T-cell (primary cell): ENCODE data around the gene EIF3I. TPM values are rescaled to one million over a fixed set of nuclear protein-coding genes. Genes with fewer than 3 reads are reported as not detected.

Experiments
- ATAC-seq, 4 experiments: fragments of 200-7000 bp in 3 of 4; fragments of 150-1000 bp in 1 of 4; cut with Tn5 transposase; replicated peaks in 1 of 4; 1 replicate in 3 of 4; 2 replicates in 1 of 4; pipeline ENCODE4 v1.10.0; 2021; ENCODE audit warnings: moderate library complexity in 3 of 4, mild to moderate bottlenecking in 2 of 4, moderate number of reproducible peaks in 1 of 4
- CTCF ChIA-PET, 2 donors: fragments of 300-600 bp; sonication (Branson Sonifier 250); formaldehyde crosslinking; loops; one replicate each; lab custom pipeline; 2022; ENCODE audit warnings: antibody characterized with exemption in 2 of 2; lab: Charles Lee
- POLR2A ChIA-PET, 2 donors: fragments of 300-600 bp; sonication (Branson Sonifier 250); formaldehyde crosslinking; loops; one replicate each; lab custom pipeline; 2022; ENCODE audit warnings: antibody characterized with exemption in 2 of 2; lab: Charles Lee
- DNase-seq, 35 experiments: peaks; one replicate each; pipeline versions ENCODE4 v3.0.0 to v3.0.0-alpha.2; 2013 to 2023
- H3K27ac ChIP-seq: one replicate; pipeline ENCODE4 v1.5.1; 2013; ENCODE audit warnings: low read length
- H3K27me3 ChIP-seq, 2 experiments: replicated peaks in 1 of 2; 1 replicate in 1 of 2; 2 replicates in 1 of 2; pipeline versions ENCODE4 v1.6.1 to v1.7.0; 2013; ENCODE audit warnings: low read length in 1 of 2, mixed read lengths in 1 of 2; ENCODE audit not compliant: control insufficient read depth in 2 of 2, insufficient read depth in 2 of 2; ENCODE audit errors: extremely low read depth in 1 of 2
- H3K36me3 ChIP-seq, 2 donors: 1 replicate in 1 of 2; 2 replicates in 1 of 2; pipeline versions ENCODE4 v1.6.1 to v1.7.0; 2013; ENCODE audit warnings: low read length in 1 of 2; ENCODE audit not compliant: control insufficient read depth in 2 of 2, insufficient read depth in 1 of 2; ENCODE audit errors: extremely low read depth in 1 of 2
- H3K4me1 ChIP-seq, 2 experiments: 1 replicate in 1 of 2; 2 replicates in 1 of 2; pipeline versions ENCODE4 v1.6.1 to v1.7.0; 2013; ENCODE audit warnings: low read length in 2 of 2, mixed read lengths in 1 of 2; ENCODE audit not compliant: insufficient read depth in 2 of 2, control insufficient read depth in 1 of 2; ENCODE audit errors: extremely low read depth in 1 of 2
- H3K4me3 ChIP-seq, 2 donors: 1 replicate in 1 of 2; 2 replicates in 1 of 2; pipeline versions ENCODE4 v1.5.1 to v1.7.0; 2013; ENCODE audit warnings: mild to moderate bottlenecking in 2 of 2, low read length in 1 of 2, moderate library complexity in 1 of 2; ENCODE audit not compliant: control insufficient read depth in 1 of 2; ENCODE audit errors: extremely low read depth in 1 of 2
- H3K9me3 ChIP-seq: 2 replicates; pipeline ENCODE4 v1.7.0; 2013
- H3K27ac Mint-ChIP-seq, 2 donors: one replicate each; pipeline ENCODE4 v1.8.0; 2020 to 2021; ENCODE audit warnings: mild to moderate bottlenecking in 2 of 2, mixed read lengths in 2 of 2
- H3K27me3 Mint-ChIP-seq, 2 donors: one replicate each; pipeline ENCODE4 v1.8.0; 2021 to 2022; ENCODE audit warnings: mixed read lengths in 2 of 2
- H3K36me3 Mint-ChIP-seq: one replicate; pipeline ENCODE4 v1.8.0; 2021; ENCODE audit warnings: mixed read lengths
- H3K4me1 Mint-ChIP-seq, 3 donors: one replicate each; pipeline ENCODE4 v1.8.0; 2020 to 2022; ENCODE audit warnings: mixed read lengths in 3 of 3, mild to moderate bottlenecking in 1 of 3
- H3K4me3 Mint-ChIP-seq, 3 donors: one replicate each; pipeline ENCODE4 v1.8.0; 2020 to 2022; ENCODE audit warnings: mild to moderate bottlenecking in 3 of 3, mixed read lengths in 3 of 3, moderate library complexity in 3 of 3
- H3K9me3 Mint-ChIP-seq, 3 donors: one replicate each; pipeline ENCODE4 v1.8.0; 2020 to 2022; ENCODE audit warnings: mixed read lengths in 3 of 3
- WGBS: methylation state at CpG from one replicate; pipeline ENCODE4 v1.1.5; 2013; ENCODE audit warnings: missing lambda C conversion rate; ENCODE audit not compliant: insufficient coverage; 5-methylcytosine and 5-hydroxymethylcytosine counted together
- total RNA-seq, 35 experiments: library from RNA in 6 of 35; stranded (reverse) in 6 of 35; fragments of 120-200 nt in 1 of 35; gene quantifications; one replicate each; pipeline versions ENCODE4 v1.2.1 to v1.2.4 and lab custom pipeline; 2013 to 2026

The EIF3I gene
- total RNA-seq, 5 donors from 2014 or later (not counting 1 experiment from before 2014, with no cell fraction given) = 94.9 to 117 (median 98.4) TPM

GRCh38 chr1:32186491-32186890 lies 35.7 kb upstream of the EIF3I start:
- peaks cover 2 to 17% of the 10 kb centered on the region in 2 experiments for H3K4me1 ChIP-seq
- ChIA-PET CTCF (interaction anchor here in 1 of 2 donors (0.6 kb wide), 1 partner anchor 119 kb away, joined by 3 read pairs; no protein-coding TSS in a partner anchor), POLR2A (interaction anchor here in 1 of 2 donors (0.7 kb wide), 1 partner anchor 125 kb away, joined by 4 read pairs; no protein-coding TSS in a partner anchor)
- no peak overlapping the region for H3K4me3 Mint-ChIP-seq
- H3K36me3 ChIP-seq = peaks cover 25 to 76% of the 10 kb centered on the region in 2 donors
- DNase-seq (no peak), ATAC-seq (no peak)
- H3K4me1 Mint-ChIP-seq = peaks cover 32 to 37% (median 35%) of the 10 kb centered on the region in 3 donors
- H3K36me3 Mint-ChIP-seq = peaks cover 64% of the 10 kb centered on the region
- H3K4me3 ChIP-seq = no peak overlapping the region
- no peak overlapping the region for H3K27ac ChIP-seq
- H3K9me3 ChIP-seq = no peaks in the 10 kb centered on the region
- no CpG with 5 or more reads among the region's 2 CpGs for WGBS
- H3K9me3 Mint-ChIP-seq = no peaks in the 10 kb centered on the region
- H3K27me3 ChIP-seq = no peaks in the 10 kb centered on the region
- H3K27ac Mint-ChIP-seq = no peak overlapping the region
- H3K27me3 Mint-ChIP-seq = no peaks in the 10 kb centered on the region

GRCh38 chr1:32187850-32188249 lies 34.4 kb upstream of the EIF3I start:
- Histone ChIP-seq H3K27me3 (no peaks in the 10 kb centered on the region), H3K4me1 (peaks cover 0 to 6% of the 10 kb centered on the region in 2 experiments), H3K4me3 (no peak overlapping the region), H3K36me3 (peaks cover 33 to 85% of the 10 kb centered on the region in 2 donors), H3K27ac (no peak overlapping the region), H3K9me3 (no peaks in the 10 kb centered on the region)
- POLR2A ChIA-PET = interaction anchor here in 1 of 2 donors (0.6 kb wide), 1 partner anchor 34 kb away, joined by 3 read pairs; no protein-coding TSS in a partner anchor
- H3K9me3 Mint-ChIP-seq = no peaks in the 10 kb centered on the region
- H3K4me1 Mint-ChIP-seq = peaks cover 23 to 25% (median 24%) of the 10 kb centered on the region in 3 donors
- CTCF ChIA-PET = no interaction called here
- H3K4me3 Mint-ChIP-seq = no peak overlapping the region
- 100% methylated on average over 8 of the region's 9 CpGs for WGBS
- peaks cover 68% of the 10 kb centered on the region for H3K36me3 Mint-ChIP-seq
- no peak for DNase-seq
- no peak for ATAC-seq
- H3K27ac Mint-ChIP-seq = no peak overlapping the region
- H3K27me3 Mint-ChIP-seq = no peaks in the 10 kb centered on the region

GRCh38 chr1:32192220-32192948 lies 29.8 kb upstream of the EIF3I start:
- ChIA-PET POLR2A (no interaction called here), CTCF (interaction anchor here in 1 of 2 donors (0.5 kb wide), 1 partner anchor 1267 kb away, joined by 3 read pairs; no protein-coding TSS in a partner anchor)
- H3K27ac ChIP-seq = no peak overlapping the region
- Mint-ChIP-seq H3K4me3 (no peak overlapping the region), H3K27me3 (no peaks in the 10 kb centered on the region), H3K27ac (no peak overlapping the region), H3K9me3 (no peaks in the 10 kb centered on the region), H3K4me1 (peaks cover 36 to 39% (median 37%) of the 10 kb centered on the region in 3 donors), H3K36me3 (peaks cover 69% of the 10 kb centered on the region)
- ATAC-seq = no peak
- H3K36me3 ChIP-seq = peaks cover 37 to 85% of the 10 kb centered on the region in 2 donors
- no peak for DNase-seq
- H3K27me3 ChIP-seq = no peaks in the 10 kb centered on the region
- H3K4me3 ChIP-seq = no peak overlapping the region
- WGBS = 100% methylated on average over 5 of the region's 8 CpGs
- H3K4me1 ChIP-seq = peaks cover 13 to 29% of the 10 kb centered on the region in 2 experiments
- H3K9me3 ChIP-seq = no peaks in the 10 kb centered on the region

- H3K4me1 Mint-ChIP-seq = peaks cover 43 to 53% (median 50%) of the 10 kb centered on the region in 3 donors
- ChIA-PET POLR2A (no interaction called here), CTCF (interaction anchor here (0.5 to 0.6 kb wide), 2 partner anchors 45 to 63 kb away, joined by 3 to 10 read pairs; no protein-coding TSS in a partner anchor)
- no peaks in the 10 kb centered on the region for H3K9me3 Mint-ChIP-seq
- Histone ChIP-seq H3K27ac (no peak overlapping the region), H3K4me1 (peaks cover 19 to 41% of the 10 kb centered on the region in 2 experiments), H3K27me3 (no peaks in the 10 kb centered on the region), H3K9me3 (no peaks in the 10 kb centered on the region), H3K36me3 (peaks cover 29 to 61% of the 10 kb centered on the region in 2 donors), H3K4me3 (no peak overlapping the region)
- H3K27ac Mint-ChIP-seq = no peak overlapping the region
- H3K36me3 Mint-ChIP-seq = peaks cover 51% of the 10 kb centered on the region
- no peak overlapping the region for H3K4me3 Mint-ChIP-seq
- DNase-seq (no peak), ATAC-seq (no peak)
- no peaks in the 10 kb centered on the region for H3K27me3 Mint-ChIP-seq
- 93% methylated on average over 4 of the region's 6 CpGs for WGBS
Observed at GRCh38 chr1:32194984-32195383, 27.2 kb upstream of the EIF3I start.

GRCh38 chr1:32195531-32195930 lies 26.7 kb upstream of the EIF3I start:
- H3K27me3 ChIP-seq = no peaks in the 10 kb centered on the region
- peaks cover 49 to 58% (median 55%) of the 10 kb centered on the region in 3 donors for H3K4me1 Mint-ChIP-seq
- ChIA-PET POLR2A (interaction anchor here (0.7 to 1.2 kb wide), 3 partner anchors 10 to 87 kb away, joined by 3 to 14 read pairs (median 3); partner anchors contain the start of genes IQCC (in 1 of the 2) and KPNA6 (in 1 of the 2)), CTCF (interaction anchor here in 1 of 2 donors (0.7 kb wide), 1 partner anchor 123 kb away, joined by 3 read pairs; the partner anchor contains the start of gene TMEM39B)
- peaks cover 21 to 46% of the 10 kb centered on the region in 2 experiments for H3K4me1 ChIP-seq
- H3K9me3 Mint-ChIP-seq = no peaks in the 10 kb centered on the region
- peaks cover 47% of the 10 kb centered on the region for H3K36me3 Mint-ChIP-seq
- H3K27ac Mint-ChIP-seq = no peak overlapping the region
- DNase-seq = no peak
- H3K27me3 Mint-ChIP-seq = no peaks in the 10 kb centered on the region
- H3K4me3 ChIP-seq = no peak overlapping the region
- no peak overlapping the region for H3K27ac ChIP-seq
- no CpG with 5 or more reads among the region's 3 CpGs for WGBS
- no peaks in the 10 kb centered on the region for H3K9me3 ChIP-seq
- peak overlapping the region in 1 of 3 donors; percentile 64 for H3K4me3 Mint-ChIP-seq
- no peak for ATAC-seq
- H3K36me3 ChIP-seq = peaks cover 26 to 55% of the 10 kb centered on the region in 2 donors
